ENCODE data around the gene TESPA1. TPM values are rescaled to one million over a fixed set of nuclear protein-coding genes. Genes with fewer than 3 reads are reported as not detected.
A peak's percentile ranks its signal among the peaks of the same experiment; 100 is the strongest.
"Not testable (repeated sequence)": the region's sequence is repeated elsewhere in the genome, so short reads cannot be mapped to it uniquely, and the experiment has no call there.

The TESPA1 gene
- total and polyA plus RNA-seq, 2 experiments from 2014 or later, result 0.34 TPM; not detected in 1

- not testable (repeated sequence) for H3K27ac ChIP-seq (ENCODE audit: low read depth); ATAC-seq; H3K4me3 ChIP-seq; H3K79me2 ChIP-seq (replicated peaks; ENCODE audit: insufficient read depth); H3K9me2 ChIP-seq (ENCODE audit: insufficient read depth); H3K27me3 ChIP-seq (ENCODE audit: insufficient read depth); H2AFZ ChIP-seq; DNase-seq (ENCODE audit: low spot score); H3F3A ChIP-seq (replicated peaks; ENCODE audit: low read depth); H3K4me2 ChIP-seq; H3K9me3 Mint-ChIP-seq; H3K36me3 ChIP-seq (ENCODE audit: insufficient read depth); H3K36me3 Mint-ChIP-seq (ENCODE audit: low read depth); H3K27ac Mint-ChIP-seq; H4K20me1 ChIP-seq (replicated peaks; ENCODE audit: insufficient read depth); H3K4me1 ChIP-seq (ENCODE audit: insufficient read depth); H3K4me3 Mint-ChIP-seq
- peaks cover 11% of the 10 kb centered on the region for H3K27me3 Mint-ChIP-seq (ENCODE audit: insufficient read depth, low read depth, poor library complexity)
- H3K4me1 Mint-ChIP-seq, result peaks cover 11% of the 10 kb centered on the region
Observed at GRCh38 chr12:54943292-54943691, 41.3 kb downstream of the TESPA1 start.

GRCh38 chr12:54941659-54942058 is 42.9 kb downstream of the TESPA1 start:
- H3K27ac ChIP-seq (ENCODE audit: low read depth), result no peak overlapping the region
- no peaks in the 10 kb centered on the region for H3K27me3 ChIP-seq (ENCODE audit: insufficient read depth)
- no peaks in the 10 kb centered on the region for H3F3A ChIP-seq (replicated peaks; ENCODE audit: low read depth)
- H4K20me1 ChIP-seq (replicated peaks; ENCODE audit: insufficient read depth), result no peaks in the 10 kb centered on the region
- H2AFZ ChIP-seq, result peak overlapping the region; percentile 66
- no peaks in the 10 kb centered on the region for H3K9me2 ChIP-seq (ENCODE audit: insufficient read depth)
- H3K27me3 Mint-ChIP-seq (ENCODE audit: insufficient read depth, low read depth, poor library complexity), result peaks cover 7% of the 10 kb centered on the region
- no peaks in the 10 kb centered on the region for H3K79me2 ChIP-seq (replicated peaks; ENCODE audit: insufficient read depth)
- H3K4me1 Mint-ChIP-seq, result peaks cover 5% of the 10 kb centered on the region
- no peaks in the 10 kb centered on the region for H3K36me3 ChIP-seq (ENCODE audit: insufficient read depth)
- H3K4me3 ChIP-seq, result no peak overlapping the region
- no peak overlapping the region for H3K4me2 ChIP-seq
- DNase-seq (ENCODE audit: low spot score) (no peak), ATAC-seq (no peak)
- no peaks in the 10 kb centered on the region for H3K4me1 ChIP-seq (ENCODE audit: insufficient read depth)
- H3K9me3 Mint-ChIP-seq, result no peaks in the 10 kb centered on the region
- no peak overlapping the region for H3K4me3 Mint-ChIP-seq
- no peaks in the 10 kb centered on the region for H3K36me3 Mint-ChIP-seq (ENCODE audit: low read depth)
- H3K27ac Mint-ChIP-seq, result no peak overlapping the region
- no peak for TF ChIP-seq STAT1 (IDR thresholded peaks at IDR 0.05; ENCODE audit: unreplicated experiment)
- no peak for TF ChIP-seq JUNB (IDR thresholded peaks at IDR 0.05; ENCODE audit: unreplicated experiment)
- TF ChIP-seq CREB1 (CRISPR knock-in tag; IDR thresholded peaks at IDR 0.05; ENCODE audit: low read depth), result no peak
- TF ChIP-seq REST (IDR thresholded peaks at IDR 0.05; ENCODE audit: unreplicated experiment), result no peak
- no peak for TF ChIP-seq NANOG (IDR thresholded peaks at IDR 0.05; ENCODE audit: borderline replicate concordance)
- no peak for TF ChIP-seq ZNF462 (CRISPR knock-in tag; IDR thresholded peaks at IDR 0.05)
- no peak for TF ChIP-seq ZNF114 (CRISPR knock-in tag; IDR thresholded peaks at IDR 0.05)
- no peak for TF ChIP-seq POLR2AphosphoS5 (IDR thresholded peaks at IDR 0.05; ENCODE audit: low read depth)
- TF ChIP-seq ZNF331 (CRISPR knock-in tag; IDR thresholded peaks at IDR 0.05; ENCODE audit: low read depth), result no peak
- no peak for TF ChIP-seq CTCF (conservative IDR thresholded peaks at IDR 0.05; ENCODE audit: low read depth in 2 of 2)
- TF ChIP-seq EZH2 (IDR thresholded peaks at IDR 0.05; ENCODE audit: low read depth, unreplicated experiment), result no peak

Data from GM23338 (cell line).